A673 (cell line): ENCODE data around the gene TMEM109. TPM values are rescaled to one million over a fixed set of nuclear protein-coding genes. Genes with fewer than 3 reads are reported as not detected.

Experiments
- BruUV-seq: library from RNA; stranded (reverse); fragments of 400-500 nt; replicated peaks from 2 replicates; lab custom pipeline; 2021; lab: Mats Ljungman, UMichigan
- CTCF ChIA-PET: fragments of 300-600 bp; sonication (Branson Sonifier 250); formaldehyde crosslinking; loops from one replicate; lab custom pipeline; 2022; ENCODE audit warnings: antibody characterized with exemption; lab: Charles Lee
- POLR2A ChIA-PET: fragments of 300-600 bp; sonication (Branson Sonifier 250); formaldehyde crosslinking; loops from one replicate; lab custom pipeline; 2022; ENCODE audit warnings: antibody characterized with exemption; ENCODE audit not compliant: low non-redundant PET; lab: Charles Lee
- DNase-seq: peaks from one replicate; pipeline ENCODE4 v3.0.0-alpha.2; 2015; ENCODE audit warnings: low spot score
- H3K27ac ChIP-seq: fragments of 200-600 bp; sonication (generic); 2 replicates; pipeline ENCODE4 v1.5.1; 2016; ENCODE audit warnings: mixed run types, low read depth, mild to moderate bottlenecking, mixed read lengths, antibody characterized with exemption, low read length; ENCODE audit not compliant: poor library complexity, severe bottlenecking
- H3K27me3 ChIP-seq: fragments of 200-600 bp; sonication (generic); replicated peaks from 2 replicates; pipeline ENCODE4 v1.6.1; 2017; ENCODE audit warnings: mixed run types, low read depth, mild to moderate bottlenecking, mixed read lengths, antibody characterized with exemption, low read length; ENCODE audit not compliant: insufficient read depth, poor library complexity
- H3K36me3 ChIP-seq: fragments of 200-600 bp; sonication (generic); 2 replicates; pipeline ENCODE4 v1.6.1; 2016; ENCODE audit warnings: mixed run types, mild to moderate bottlenecking, mixed read lengths, antibody characterized with exemption, low read length; ENCODE audit not compliant: insufficient read depth, poor library complexity, severe bottlenecking
- H3K4me1 ChIP-seq: fragments of 200-600 bp; sonication (generic); 2 replicates; pipeline ENCODE4 v1.6.1; 2017; ENCODE audit warnings: mixed run types, mild to moderate bottlenecking, mixed read lengths, antibody characterized with exemption, low read length; ENCODE audit not compliant: insufficient read depth, poor library complexity, severe bottlenecking
- H3K4me3 ChIP-seq: fragments of 200-600 bp; sonication (generic); 2 replicates; pipeline ENCODE4 v1.5.1; 2016; ENCODE audit warnings: low read depth, mixed run types, mild to moderate bottlenecking, mixed read lengths, low read length; ENCODE audit not compliant: poor library complexity, severe bottlenecking
- H3K9me3 ChIP-seq: fragments of 200-600 bp; sonication (generic); 2 replicates; pipeline ENCODE4 v1.6.1; 2016; ENCODE audit warnings: mixed run types, low read depth, mild to moderate bottlenecking, mixed read lengths, antibody characterized with exemption, low read length; ENCODE audit not compliant: poor library complexity, severe bottlenecking
- EZH2 ChIP-seq: fragments of 200-600 bp; sonication (generic); IDR thresholded peaks from 2 replicates; pipeline ENCODE4 v1.6.1; 2017; ENCODE audit warnings: borderline replicate concordance, low read depth, mild to moderate bottlenecking, mixed read lengths, antibody characterized with exemption, low read length; ENCODE audit not compliant: poor library complexity, severe bottlenecking
- intact Hi-C: fragments of 100-400 bp; cut with micrococcal nuclease; formaldehyde crosslinking; loops from one replicate; pipeline ENCODE4 v1.10.0; 2022; ENCODE audit not compliant: unreplicated experiment
- total RNA-seq: library from RNA; stranded (reverse); gene quantifications from 2 replicates; pipeline ENCODE4 v1.2.3, GENCODE V29; 2021
- TF ChIP-seq, protein P1 (sequence below): fragments of 300-800, 200-600 bp; sonication (generic); conservative IDR thresholded peaks from 2 replicates; pipeline ENCODE4 v1.5.1; 2017; ENCODE audit warnings: low read depth, mild to moderate bottlenecking, antibody characterized with exemption, low read length, moderate library complexity, mixed read lengths

The TMEM109 gene
- total RNA-seq, 1 experiment from 2014 or later: 169 TPM

DNA sequence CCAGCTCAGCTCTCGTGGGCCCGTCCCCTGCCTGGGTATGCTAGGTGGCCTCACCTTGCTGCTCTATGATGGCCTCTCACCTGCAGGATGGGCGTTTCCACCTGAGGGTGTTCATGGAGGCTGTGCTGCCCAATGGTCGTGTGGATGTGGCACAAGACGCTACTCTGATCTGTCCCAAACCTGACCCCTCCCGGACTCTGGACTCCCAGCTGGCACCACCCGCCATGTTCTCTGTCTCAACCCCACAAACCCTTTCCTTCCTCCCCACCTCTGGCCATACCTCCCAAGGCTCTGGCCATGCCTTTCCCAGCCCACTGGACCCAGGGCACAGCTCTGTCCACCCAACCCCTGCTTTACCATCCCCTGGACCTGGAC lies 44.5 kb upstream of the TMEM109 start:
- BruUV-seq: no TSS peak
- CTCF ChIA-PET: no interaction called here
- H3K27ac ChIP-seq: no peak overlapping the region
- POLR2A ChIA-PET: no interaction called here
- no peaks in the 10 kb centered on the region for H3K36me3 ChIP-seq
- intact Hi-C loops: no loop called here
- TF ChIP-seq EZH2: no peak
- TF ChIP-seq, protein P1, sequence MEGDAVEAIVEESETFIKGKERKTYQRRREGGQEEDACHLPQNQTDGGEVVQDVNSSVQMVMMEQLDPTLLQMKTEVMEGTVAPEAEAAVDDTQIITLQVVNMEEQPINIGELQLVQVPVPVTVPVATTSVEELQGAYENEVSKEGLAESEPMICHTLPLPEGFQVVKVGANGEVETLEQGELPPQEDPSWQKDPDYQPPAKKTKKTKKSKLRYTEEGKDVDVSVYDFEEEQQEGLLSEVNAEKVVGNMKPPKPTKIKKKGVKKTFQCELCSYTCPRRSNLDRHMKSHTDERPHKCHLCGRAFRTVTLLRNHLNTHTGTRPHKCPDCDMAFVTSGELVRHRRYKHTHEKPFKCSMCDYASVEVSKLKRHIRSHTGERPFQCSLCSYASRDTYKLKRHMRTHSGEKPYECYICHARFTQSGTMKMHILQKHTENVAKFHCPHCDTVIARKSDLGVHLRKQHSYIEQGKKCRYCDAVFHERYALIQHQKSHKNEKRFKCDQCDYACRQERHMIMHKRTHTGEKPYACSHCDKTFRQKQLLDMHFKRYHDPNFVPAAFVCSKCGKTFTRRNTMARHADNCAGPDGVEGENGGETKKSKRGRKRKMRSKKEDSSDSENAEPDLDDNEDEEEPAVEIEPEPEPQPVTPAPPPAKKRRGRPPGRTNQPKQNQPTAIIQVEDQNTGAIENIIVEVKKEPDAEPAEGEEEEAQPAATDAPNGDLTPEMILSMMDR: no peak
- H3K27me3 ChIP-seq: no peaks in the 10 kb centered on the region
- no peak for DNase-seq
- no peaks in the 10 kb centered on the region for H3K4me1 ChIP-seq
- H3K9me3 ChIP-seq: no peaks in the 10 kb centered on the region
- no peak overlapping the region for H3K4me3 ChIP-seq

DNA sequence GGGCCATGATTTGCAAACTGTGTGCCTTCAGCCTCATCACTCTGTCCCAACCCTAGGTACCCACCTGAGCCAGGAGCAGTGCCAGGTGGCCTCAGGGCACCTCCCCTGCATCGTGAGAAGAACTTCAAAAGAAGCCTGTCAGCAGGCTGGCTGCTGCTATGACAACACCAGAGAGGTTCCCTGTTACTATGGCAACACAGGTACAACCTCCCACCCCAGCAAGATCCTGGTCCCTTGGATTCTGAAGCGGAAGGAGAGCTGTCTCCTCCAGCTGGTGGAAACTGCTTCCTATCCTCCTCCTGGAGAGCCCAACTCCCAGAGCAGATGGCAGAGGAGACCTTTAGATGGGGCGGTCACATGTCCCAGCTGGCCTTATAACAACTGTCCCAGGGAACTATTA lies 43.7 kb upstream of the TMEM109 start:
- no TSS peak for BruUV-seq
- Histone ChIP-seq H3K4me1 (no peaks in the 10 kb centered on the region), H3K9me3 (no peaks in the 10 kb centered on the region), H3K27me3 (no peaks in the 10 kb centered on the region), H3K36me3 (no peaks in the 10 kb centered on the region), H3K27ac (no peak overlapping the region), H3K4me3 (no peak overlapping the region)
- TF ChIP-seq, protein P1: no peak
- no peak for TF ChIP-seq EZH2
- ChIA-PET CTCF (no interaction called here), POLR2A (no interaction called here)
- DNase-seq: no peak
- intact Hi-C loops: no loop called here

DNA sequence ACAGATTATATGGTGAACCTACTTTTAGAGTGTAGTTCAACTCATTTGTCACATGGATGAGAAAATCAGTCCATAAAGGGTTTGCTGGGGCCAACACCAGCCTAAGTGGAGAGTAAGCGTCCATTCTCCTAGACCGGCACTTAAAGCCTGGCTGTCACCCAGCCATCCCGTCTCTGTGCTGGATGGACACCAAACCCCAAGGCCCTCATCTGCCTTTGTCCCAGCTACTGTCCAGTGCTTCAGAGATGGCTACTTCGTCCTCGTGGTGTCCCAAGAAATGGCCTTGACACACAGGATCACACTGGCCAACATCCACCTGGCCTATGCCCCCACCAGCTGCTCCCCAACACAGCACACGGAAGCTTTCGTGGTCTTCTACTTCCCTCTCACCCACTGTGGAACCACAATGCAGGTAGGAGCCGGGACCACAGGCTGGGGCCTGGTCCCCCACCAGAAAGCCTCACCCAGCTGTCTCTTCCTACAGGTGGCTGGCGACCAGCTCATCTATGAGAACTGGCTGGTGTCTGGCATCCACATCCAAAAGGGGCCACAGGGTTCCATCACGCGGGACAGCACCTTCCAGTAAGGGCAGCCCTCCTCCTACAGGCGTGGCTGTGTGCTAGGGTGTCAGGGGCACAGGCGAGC lies 43.1 kb upstream of the TMEM109 start:
- Histone ChIP-seq H3K36me3 (no peaks in the 10 kb centered on the region), H3K4me1 (no peaks in the 10 kb centered on the region), H3K9me3 (no peaks in the 10 kb centered on the region), H3K4me3 (no peak overlapping the region), H3K27me3 (no peaks in the 10 kb centered on the region), H3K27ac (no peak overlapping the region)
- intact Hi-C loops: no loop called here
- TF ChIP-seq, protein P1: no peak
- TF ChIP-seq EZH2: no peak
- CTCF ChIA-PET: no interaction called here
- BruUV-seq: no TSS peak
- DNase-seq: no peak
- POLR2A ChIA-PET: interaction anchor here (0.5 kb wide), 1 partner anchor 31 kb away, joined by 3 read pairs; no protein-coding TSS in a partner anchor
